ENCODE measurements around the gene CCDC12.

CCDC12 gene

GRCh38 chr3:46995901-46996562 lies 19.5 kb upstream of the CCDC12 start:
- DNase-seq: no peak

DNA sequence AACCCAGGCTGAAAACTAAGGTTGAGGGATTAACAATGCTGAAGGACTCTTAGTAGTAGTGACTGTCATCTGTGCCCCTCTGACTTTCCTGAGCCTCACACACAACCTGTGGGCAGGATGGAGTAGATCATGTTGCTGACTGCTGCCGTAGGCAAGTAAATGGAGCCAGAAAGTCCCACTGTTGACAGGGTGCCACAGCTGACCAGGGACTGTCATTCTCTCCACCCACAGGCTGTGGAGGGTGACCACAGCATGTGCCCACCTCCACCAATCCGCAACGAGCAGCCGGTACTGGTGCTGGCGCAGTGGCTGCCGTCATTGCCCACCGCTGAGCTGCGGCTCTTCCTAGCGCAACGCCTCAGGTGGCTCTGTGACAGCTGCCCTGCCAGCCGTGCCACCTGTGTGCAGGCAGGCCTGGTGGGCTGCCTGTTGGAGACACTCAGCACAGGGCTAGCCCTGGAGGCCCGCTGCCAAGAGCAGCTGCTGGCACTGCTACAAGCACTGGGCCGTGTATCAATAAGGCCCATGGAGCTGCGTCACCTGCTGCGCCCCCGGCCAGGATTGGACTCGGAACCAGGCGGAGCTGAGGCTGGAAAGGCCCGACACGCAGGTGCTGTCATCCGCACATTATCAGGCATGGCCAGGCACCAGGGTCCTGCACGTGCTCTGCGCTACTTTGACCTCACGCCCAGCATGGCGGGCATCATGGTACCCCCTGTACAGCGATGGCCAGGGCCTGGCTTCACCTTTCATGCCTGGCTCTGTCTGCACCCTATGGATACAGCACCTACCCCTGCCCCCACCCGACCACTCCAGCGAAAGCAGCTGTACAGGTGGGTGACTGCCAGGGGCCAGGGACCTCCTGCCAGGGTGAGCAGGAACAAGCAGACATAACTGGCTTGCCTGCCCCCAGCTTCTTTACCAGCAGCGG lies 18.5 kb upstream of the CCDC12 start:
- no peak for DNase-seq

- no peak for DNase-seq
These were observed 17.4 kb upstream of the CCDC12 start for GRCh38 chr3:46993986-46994385.

GRCh38 chr3:46993292-46993691 lies 16.7 kb upstream of the CCDC12 start:
- DNase-seq: no peak

DNA sequence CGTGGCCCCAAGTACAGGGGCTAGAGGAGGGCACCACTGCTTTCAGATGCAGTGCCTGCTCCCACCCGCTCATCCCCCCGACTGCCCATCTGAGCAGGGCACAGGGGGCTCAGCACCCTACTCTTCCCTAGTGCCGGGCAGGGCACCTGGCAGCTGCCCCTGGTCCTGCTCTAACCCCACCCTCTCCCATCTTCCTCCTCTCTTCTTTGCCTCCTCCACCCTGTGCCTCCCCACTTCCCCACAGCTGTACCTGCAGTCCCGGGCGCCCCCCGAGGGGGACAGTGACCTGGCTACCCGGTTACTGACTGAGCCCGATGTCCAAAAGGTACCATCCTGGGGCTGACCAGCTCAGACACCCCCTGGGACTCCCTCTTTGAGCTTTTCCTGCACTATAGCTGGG lies 15.7 kb upstream of the CCDC12 start:
- no peak for DNase-seq

GRCh38 chr3:46991406-46992165 lies 15.0 kb upstream of the CCDC12 start:
- no peak for DNase-seq

GRCh38 chr3:46990573-46991374 lies 14.2 kb upstream of the CCDC12 start:
- DNase-seq: no peak

- DNase-seq: no peak
These were observed 12.7 kb upstream of the CCDC12 start for GRCh38 chr3:46989146-46989810.

- no peak for DNase-seq
These were observed 12.1 kb upstream of the CCDC12 start for GRCh38 chr3:46988616-46989015.

DNA sequence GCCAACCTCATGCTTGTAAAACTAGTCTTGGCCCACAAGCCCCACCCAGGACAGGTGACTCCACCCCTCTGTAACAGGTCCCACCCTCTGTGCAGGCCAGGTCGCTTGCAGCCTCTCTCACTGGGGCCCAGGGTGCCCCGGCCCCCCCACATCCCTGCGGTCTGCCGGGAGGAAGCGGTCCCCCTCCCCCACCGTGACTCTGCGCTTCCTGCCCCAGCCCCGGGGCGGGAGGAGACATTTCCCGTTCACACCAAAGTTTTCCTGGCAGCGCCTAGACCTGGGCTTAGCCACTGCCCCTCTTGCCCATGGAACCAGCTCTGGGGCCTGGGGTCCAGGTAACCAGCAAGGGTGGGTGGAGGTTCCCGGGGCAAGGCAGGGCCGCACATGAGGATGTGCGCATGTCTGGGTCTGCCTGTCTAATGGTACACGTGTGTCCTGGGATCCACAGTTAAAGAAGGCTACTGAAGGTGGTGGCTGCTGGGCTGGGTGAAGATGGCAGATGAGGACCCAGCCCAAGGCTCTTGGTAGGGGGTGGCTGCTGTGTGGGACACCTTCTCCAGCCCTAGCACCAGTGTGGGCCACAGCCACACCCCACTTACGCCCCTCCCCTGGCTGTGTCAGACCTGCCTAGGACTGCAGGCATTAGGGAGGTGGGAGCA lies 11.3 kb upstream of the CCDC12 start:
- peak; percentile 94 for DNase-seq

- no peak for DNase-seq
These were observed 10.8 kb upstream of the CCDC12 start for GRCh38 chr3:46987319-46987742.

GRCh38 chr3:46986782-46987310 lies 10.3 kb upstream of the CCDC12 start:
- DNase-seq: no peak

DNA sequence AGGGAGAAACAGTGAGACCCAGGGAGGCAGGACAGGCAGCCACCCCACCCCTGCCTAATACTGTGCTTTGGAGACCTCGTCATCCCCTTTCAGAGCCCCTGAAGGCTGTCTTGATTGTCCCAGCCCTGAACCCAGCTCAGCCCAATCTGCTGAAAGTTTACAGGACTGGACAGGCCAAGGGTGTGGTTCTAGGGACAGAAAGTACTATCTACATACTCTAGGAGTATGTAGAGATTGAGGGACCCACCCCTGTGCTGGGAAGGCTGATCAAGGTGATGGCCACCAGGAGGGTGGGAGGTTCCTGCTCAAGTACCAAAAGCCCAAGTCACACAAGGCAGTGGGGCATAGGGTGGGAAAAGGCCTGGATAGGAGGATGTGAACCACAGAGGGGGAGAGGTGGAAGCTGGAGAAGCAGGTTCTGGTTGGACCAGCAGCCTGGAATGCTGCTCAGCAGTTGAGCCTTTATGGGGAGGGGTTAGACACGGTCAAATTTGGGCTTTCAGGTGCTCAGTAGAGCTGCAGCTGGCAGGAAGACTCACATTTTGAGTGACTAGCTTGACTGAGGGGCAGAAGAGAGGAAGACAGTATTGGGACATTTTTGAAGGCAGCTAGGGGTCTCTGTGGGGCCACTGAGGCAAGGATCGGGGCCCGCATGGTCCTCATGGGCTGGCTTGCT lies 9.6 kb upstream of the CCDC12 start:
- DNase-seq: no peak

DNA sequence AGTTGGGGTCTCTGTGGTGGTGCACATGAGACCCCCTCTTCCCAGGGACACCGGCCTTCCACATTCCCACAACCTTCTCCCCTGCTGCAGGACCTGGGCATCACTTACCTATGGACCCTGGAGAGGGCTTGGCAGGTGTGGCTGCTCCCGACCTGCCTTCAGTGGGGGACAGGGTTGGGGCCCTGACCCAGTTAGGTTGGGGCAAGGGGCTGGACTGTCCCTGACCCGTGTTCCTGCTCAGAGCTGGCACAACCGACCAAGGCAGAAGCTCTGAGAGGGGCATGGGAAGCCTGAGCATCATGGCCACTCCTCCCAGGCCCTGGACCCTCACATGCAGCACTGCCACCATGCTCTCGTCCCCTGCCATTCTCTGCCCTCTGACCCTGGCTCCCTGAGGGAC lies 9.0 kb upstream of the CCDC12 start:
- DNase-seq: no peak

GRCh38 chr3:46984591-46985459 lies 8.3 kb upstream of the CCDC12 start:
- DNase-seq: no peak

DNA sequence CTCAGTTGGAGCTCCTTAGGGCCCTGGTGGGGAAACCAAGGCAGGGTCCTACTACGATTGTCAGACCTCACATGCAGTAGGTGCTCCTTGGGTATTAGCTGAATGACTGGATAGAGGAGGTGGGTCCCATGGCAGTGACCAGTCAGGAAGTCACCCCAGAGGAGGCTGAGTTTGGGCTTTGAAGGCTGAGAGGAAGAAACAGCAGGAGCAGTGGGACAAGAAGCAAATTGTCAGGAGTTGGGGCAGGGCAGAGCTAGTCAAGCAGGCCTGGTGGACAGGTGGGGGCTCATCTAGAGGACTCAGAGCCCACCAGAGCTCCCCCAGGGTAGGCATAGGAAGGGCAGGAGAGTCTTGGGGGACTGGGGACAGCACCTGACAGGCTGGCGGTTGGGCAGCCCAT lies 6.0 kb upstream of the CCDC12 start:
- no peak for DNase-seq

GRCh38 chr3:46981932-46982471 lies 5.5 kb upstream of the CCDC12 start:
- no peak for DNase-seq

GRCh38 chr3:46979958-46980497 lies 3.5 kb upstream of the CCDC12 start:
- DNase-seq: no peak
